Ishikawa (cell line): ENCODE results near the gene ZDHHC8.

ENCODE experiments used
- CEBPB ChIP-seq: IDR thresholded peaks from 2 replicates; pipeline ENCODE4 v1.6.1; 2012
- CREB1 ChIP-seq: IDR thresholded peaks from 2 replicates; pipeline ENCODE4 v1.6.1; 2012; ENCODE audit warnings: low read depth
- EGR1 ChIP-seq: IDR thresholded peaks from 2 replicates; pipeline ENCODE4 v1.6.1; 2012
- EP300 ChIP-seq: IDR thresholded peaks from 2 replicates; pipeline ENCODE4 v1.6.1; 2012; ENCODE audit warnings: borderline replicate concordance
- FOXM1 ChIP-seq: IDR thresholded peaks from 2 replicates; pipeline ENCODE4 v1.6.1; 2012; ENCODE audit warnings: low read depth, borderline replicate concordance
- NFIC ChIP-seq: IDR thresholded peaks from 2 replicates; pipeline ENCODE4 v1.6.1; 2012
- RAD21 ChIP-seq: IDR thresholded peaks from 2 replicates; pipeline ENCODE4 v1.6.1; 2012; ENCODE audit warnings: low read depth
- TAF1 ChIP-seq: IDR thresholded peaks from 2 replicates; pipeline ENCODE4 v1.6.1; 2012; ENCODE audit warnings: low read depth, mild to moderate bottlenecking
- TCF12 ChIP-seq: IDR thresholded peaks from 2 replicates; pipeline ENCODE4 v1.6.1; 2012; ENCODE audit warnings: low read depth
- TEAD4 ChIP-seq: IDR thresholded peaks from 2 replicates; pipeline ENCODE4 v1.6.1; 2012
- YY1 ChIP-seq: IDR thresholded peaks from 2 replicates; pipeline ENCODE4 v1.6.1; 2012; ENCODE audit warnings: low read depth
- ZBTB7A ChIP-seq: IDR thresholded peaks from 2 replicates; pipeline ENCODE4 v1.6.1; 2012; ENCODE audit warnings: low read depth
- TF ChIP-seq, protein P1 (sequence below): IDR thresholded peaks from 2 replicates; pipeline ENCODE4 v1.6.1; 2012; ENCODE audit warnings: low read depth, mild to moderate bottlenecking
- TF ChIP-seq, protein P2 (sequence below): IDR thresholded peaks from 2 replicates; pipeline ENCODE4 v1.6.1; 2012
- TF ChIP-seq, protein P3 (sequence below): IDR thresholded peaks from 2 replicates; pipeline ENCODE4 v1.6.1; 2012

ZDHHC8 gene

DNA sequence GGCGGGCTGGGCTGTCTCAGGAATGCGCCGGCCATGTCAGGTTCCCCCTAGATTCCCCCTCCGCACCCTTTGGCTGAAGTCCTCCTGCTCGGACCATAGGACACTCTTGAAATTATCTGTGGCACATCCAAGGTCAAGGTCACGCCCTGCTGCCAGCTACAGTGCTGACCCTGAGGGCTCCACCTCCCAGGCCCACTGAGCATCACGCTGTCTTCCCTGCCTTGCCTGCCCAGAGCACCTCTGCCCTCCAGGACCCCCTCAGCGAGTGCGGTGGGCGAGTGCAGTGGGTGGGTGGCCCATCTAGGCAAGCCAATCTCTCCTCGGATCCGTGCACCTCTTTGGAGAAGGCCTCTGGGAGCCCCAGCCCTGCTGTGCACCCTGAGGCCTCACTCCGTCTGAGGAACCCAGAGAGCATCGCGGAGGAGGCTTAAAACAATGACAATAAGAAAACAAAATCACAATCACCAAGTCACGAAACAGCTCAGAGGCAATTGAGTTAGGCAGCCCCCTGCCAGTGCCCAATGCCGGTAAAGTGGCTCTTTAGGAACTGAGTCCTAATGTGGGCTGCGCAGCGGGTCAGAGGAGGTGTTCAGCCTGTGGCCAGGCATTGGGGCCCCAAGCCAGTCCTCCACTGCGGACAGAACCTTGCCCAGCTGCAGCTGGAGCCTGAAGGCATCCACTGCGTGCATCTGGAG is 45.8 kb downstream of the ZDHHC8 start:
- no peak for TF ChIP-seq EP300
- no peak for TF ChIP-seq CREB1
- no peak for TF ChIP-seq FOXM1
- TF ChIP-seq TAF1, result no peak
- TF ChIP-seq TCF12, result no peak
- TF ChIP-seq EGR1, result no peak
- TF ChIP-seq YY1, result no peak
- TF ChIP-seq NFIC, result no peak
- no peak for TF ChIP-seq ZBTB7A
- no peak for TF ChIP-seq RAD21
- TF ChIP-seq, protein P1, sequence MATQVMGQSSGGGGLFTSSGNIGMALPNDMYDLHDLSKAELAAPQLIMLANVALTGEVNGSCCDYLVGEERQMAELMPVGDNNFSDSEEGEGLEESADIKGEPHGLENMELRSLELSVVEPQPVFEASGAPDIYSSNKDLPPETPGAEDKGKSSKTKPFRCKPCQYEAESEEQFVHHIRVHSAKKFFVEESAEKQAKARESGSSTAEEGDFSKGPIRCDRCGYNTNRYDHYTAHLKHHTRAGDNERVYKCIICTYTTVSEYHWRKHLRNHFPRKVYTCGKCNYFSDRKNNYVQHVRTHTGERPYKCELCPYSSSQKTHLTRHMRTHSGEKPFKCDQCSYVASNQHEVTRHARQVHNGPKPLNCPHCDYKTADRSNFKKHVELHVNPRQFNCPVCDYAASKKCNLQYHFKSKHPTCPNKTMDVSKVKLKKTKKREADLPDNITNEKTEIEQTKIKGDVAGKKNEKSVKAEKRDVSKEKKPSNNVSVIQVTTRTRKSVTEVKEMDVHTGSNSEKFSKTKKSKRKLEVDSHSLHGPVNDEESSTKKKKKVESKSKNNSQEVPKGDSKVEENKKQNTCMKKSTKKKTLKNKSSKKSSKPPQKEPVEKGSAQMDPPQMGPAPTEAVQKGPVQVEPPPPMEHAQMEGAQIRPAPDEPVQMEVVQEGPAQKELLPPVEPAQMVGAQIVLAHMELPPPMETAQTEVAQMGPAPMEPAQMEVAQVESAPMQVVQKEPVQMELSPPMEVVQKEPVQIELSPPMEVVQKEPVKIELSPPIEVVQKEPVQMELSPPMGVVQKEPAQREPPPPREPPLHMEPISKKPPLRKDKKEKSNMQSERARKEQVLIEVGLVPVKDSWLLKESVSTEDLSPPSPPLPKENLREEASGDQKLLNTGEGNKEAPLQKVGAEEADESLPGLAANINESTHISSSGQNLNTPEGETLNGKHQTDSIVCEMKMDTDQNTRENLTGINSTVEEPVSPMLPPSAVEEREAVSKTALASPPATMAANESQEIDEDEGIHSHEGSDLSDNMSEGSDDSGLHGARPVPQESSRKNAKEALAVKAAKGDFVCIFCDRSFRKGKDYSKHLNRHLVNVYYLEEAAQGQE, result no peak
- TF ChIP-seq, protein P2, sequence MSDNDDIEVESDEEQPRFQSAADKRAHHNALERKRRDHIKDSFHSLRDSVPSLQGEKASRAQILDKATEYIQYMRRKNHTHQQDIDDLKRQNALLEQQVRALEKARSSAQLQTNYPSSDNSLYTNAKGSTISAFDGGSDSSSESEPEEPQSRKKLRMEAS, result no peak
- TF ChIP-seq TEAD4, result no peak
- TF ChIP-seq CEBPB, result no peak
- TF ChIP-seq, protein P3, sequence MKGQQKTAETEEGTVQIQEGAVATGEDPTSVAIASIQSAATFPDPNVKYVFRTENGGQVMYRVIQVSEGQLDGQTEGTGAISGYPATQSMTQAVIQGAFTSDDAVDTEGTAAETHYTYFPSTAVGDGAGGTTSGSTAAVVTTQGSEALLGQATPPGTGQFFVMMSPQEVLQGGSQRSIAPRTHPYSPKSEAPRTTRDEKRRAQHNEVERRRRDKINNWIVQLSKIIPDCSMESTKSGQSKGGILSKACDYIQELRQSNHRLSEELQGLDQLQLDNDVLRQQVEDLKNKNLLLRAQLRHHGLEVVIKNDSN, result no peak

DNA sequence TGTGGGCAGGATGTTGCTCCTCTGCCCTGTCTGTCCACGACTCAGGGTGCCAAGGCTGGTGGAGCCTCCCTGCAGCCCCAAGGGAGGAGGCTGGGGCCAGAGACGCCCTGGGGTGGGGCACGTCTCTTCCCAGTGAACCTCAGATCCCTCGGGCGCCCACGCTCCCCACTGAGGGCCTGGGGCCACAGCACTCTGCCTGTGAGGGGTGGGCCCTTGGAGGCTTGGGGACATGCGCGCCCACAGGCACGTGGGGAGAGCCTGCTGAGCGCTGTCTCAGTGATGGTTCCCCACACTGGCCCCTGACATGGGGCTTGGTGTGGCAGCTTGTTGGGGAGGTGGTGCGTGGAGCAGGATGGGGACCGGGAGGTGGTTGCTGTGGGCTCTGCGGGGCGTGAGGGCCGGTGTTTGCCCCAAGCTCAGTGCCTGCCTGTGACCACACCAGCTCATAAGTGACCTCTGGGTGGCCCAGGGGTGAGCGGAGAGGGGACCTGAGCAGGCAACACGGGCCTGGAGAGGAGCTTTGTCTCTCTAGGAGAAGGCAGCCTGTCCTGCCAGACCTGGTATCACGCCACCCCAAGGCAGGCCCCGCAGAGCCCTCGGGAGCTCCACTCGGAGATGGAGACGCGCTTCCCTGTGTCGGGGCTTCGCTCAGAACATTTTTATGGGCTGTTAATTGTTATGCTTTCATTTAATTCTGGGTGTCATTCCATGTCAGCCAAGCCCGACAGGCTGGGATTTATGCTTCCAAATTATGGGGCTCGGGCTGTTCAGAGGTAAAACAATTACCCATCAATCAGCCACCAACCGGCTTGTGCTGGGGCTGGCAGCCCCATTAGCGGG is 46.7 kb downstream of the ZDHHC8 start:
- TF ChIP-seq ZBTB7A (no peak), TEAD4 (no peak), FOXM1 (no peak), CREB1 (no peak), NFIC (no peak), YY1 (no peak), EGR1 (no peak), TCF12 (no peak)
- TF ChIP-seq, protein P3, result no peak
- TF ChIP-seq, protein P2, result no peak
- TF ChIP-seq, protein P1, result no peak

DNA sequence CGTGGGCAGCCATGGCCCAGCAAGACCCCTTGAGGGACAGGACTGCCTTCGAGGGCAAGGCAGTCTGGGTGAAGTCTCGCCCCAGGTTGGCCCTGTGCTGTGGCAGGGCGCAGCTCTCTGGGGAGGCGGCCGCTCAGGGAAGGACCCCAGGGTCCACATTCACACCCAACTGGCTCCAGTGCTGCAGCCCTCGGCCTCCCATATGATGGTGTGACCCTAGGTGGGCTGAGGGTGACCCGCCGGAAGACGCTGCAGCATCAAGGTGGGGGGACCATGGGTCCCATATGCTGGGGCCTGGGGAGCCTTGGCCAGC is 47.3 kb downstream of the ZDHHC8 start:
- TF ChIP-seq FOXM1, result no peak
- TF ChIP-seq, protein P2, result no peak
- TF ChIP-seq YY1, result no peak
- no peak for TF ChIP-seq CREB1
- TF ChIP-seq TAF1, result no peak
- no peak for TF ChIP-seq CEBPB
- TF ChIP-seq EP300, result no peak
- TF ChIP-seq TCF12, result no peak
- no peak for TF ChIP-seq TEAD4
- TF ChIP-seq EGR1, result no peak
- TF ChIP-seq, protein P1, result no peak
- TF ChIP-seq ZBTB7A, result no peak
- no peak for TF ChIP-seq NFIC
- no peak for TF ChIP-seq RAD21
- TF ChIP-seq, protein P3, result no peak
